H9 (cell line): ENCODE results near the gene TMEM108. TPM values are rescaled to one million over a fixed set of nuclear protein-coding genes. Genes with fewer than 3 reads are reported as not detected.

ENCODE experiments used
- DNase-seq: peaks from one replicate; pipeline ENCODE4 v3.0.0-alpha.2; 2017
- H2AFZ ChIP-seq: one replicate; pipeline ENCODE4 v1.6.1; 2013; ENCODE audit warnings: mild to moderate bottlenecking, low read length, control low read depth, moderate library complexity
- H2AK5ac ChIP-seq: 2 replicates; pipeline ENCODE4 v1.6.1; 2013; ENCODE audit warnings: low read length, control low read depth, mixed read lengths; ENCODE audit not compliant: insufficient read length
- H2BK120ac ChIP-seq: one replicate; pipeline ENCODE4 v1.6.1; 2013; ENCODE audit warnings: low read depth, mild to moderate bottlenecking, low read length, control low read depth, inconsistent platforms; ENCODE audit not compliant: poor library complexity, severe bottlenecking
- H2BK12ac ChIP-seq: 2 replicates; pipeline ENCODE4 v1.6.1; 2013; ENCODE audit warnings: low read length, control low read depth, mixed read lengths, low read depth; ENCODE audit not compliant: insufficient read length
- H2BK15ac ChIP-seq: 2 replicates; pipeline ENCODE4 v1.6.1; 2013; ENCODE audit warnings: low read depth, low read length, control low read depth
- H2BK20ac ChIP-seq: one replicate; pipeline ENCODE4 v1.6.1; 2013; ENCODE audit warnings: low read depth, mild to moderate bottlenecking, low read length, control low read depth, inconsistent platforms; ENCODE audit not compliant: poor library complexity, severe bottlenecking
- H2BK5ac ChIP-seq: 2 replicates; pipeline ENCODE4 v1.6.1; 2013; ENCODE audit warnings: low read length, control low read depth, mixed read lengths; ENCODE audit not compliant: insufficient read length
- H3K14ac ChIP-seq: 2 replicates; pipeline ENCODE4 v1.6.1; 2013; ENCODE audit warnings: low read length, control low read depth; ENCODE audit not compliant: insufficient read depth
- H3K18ac ChIP-seq: 2 replicates; pipeline ENCODE4 v1.6.1; 2013; ENCODE audit warnings: low read depth, mild to moderate bottlenecking, mixed read lengths, low read length, control low read depth; ENCODE audit not compliant: insufficient read length
- H3K23ac ChIP-seq: 2 replicates; pipeline ENCODE4 v1.6.1; 2013; ENCODE audit warnings: low read length, control low read depth, mixed read lengths, low read depth; ENCODE audit not compliant: insufficient read length
- H3K23me2 ChIP-seq: 2 replicates; pipeline ENCODE4 v1.6.1; 2013; ENCODE audit warnings: low read depth, mild to moderate bottlenecking, mixed read lengths, low read length, control low read depth; ENCODE audit not compliant: insufficient read length, poor library complexity, severe bottlenecking
- H3K27ac ChIP-seq: 2 replicates; pipeline ENCODE4 v1.5.1; 2013; ENCODE audit warnings: low read length, control low read depth, mixed read lengths, low read depth; ENCODE audit not compliant: insufficient read length
- H3K27me3 ChIP-seq: 2 replicates; pipeline ENCODE4 v1.6.1; 2013; ENCODE audit warnings: low read length, control low read depth, inconsistent platforms; ENCODE audit not compliant: insufficient read depth
- H3K4ac ChIP-seq: 2 replicates; pipeline ENCODE4 v1.6.1; 2013; ENCODE audit warnings: low read depth, mild to moderate bottlenecking, control low read depth, inconsistent platforms, low read length, moderate library complexity
- H3K4me1 ChIP-seq: 2 replicates; pipeline ENCODE4 v1.6.1; 2013; ENCODE audit warnings: low read length, control low read depth, inconsistent platforms; ENCODE audit not compliant: insufficient read depth
- H3K4me2 ChIP-seq: 2 replicates; pipeline ENCODE4 v1.6.1; 2013; ENCODE audit warnings: low read length, control low read depth, mixed read lengths; ENCODE audit not compliant: insufficient read length, insufficient read depth
- H3K56ac ChIP-seq: 2 replicates; pipeline ENCODE4 v1.6.1; 2013; ENCODE audit warnings: low read depth, mild to moderate bottlenecking, mixed read lengths, low read length, control low read depth; ENCODE audit not compliant: insufficient read length
- H3K79me1 ChIP-seq: 2 replicates; pipeline ENCODE4 v1.6.1; 2013; ENCODE audit warnings: low read depth, mild to moderate bottlenecking, moderate library complexity, low read length, control low read depth, inconsistent platforms; ENCODE audit not compliant: insufficient read depth, poor library complexity, severe bottlenecking
- H3K79me2 ChIP-seq: 2 replicates; pipeline ENCODE4 v1.6.1; 2013; ENCODE audit warnings: low read length, control low read depth, inconsistent platforms; ENCODE audit not compliant: insufficient read depth
- H3K9ac ChIP-seq: 2 replicates; pipeline ENCODE4 v1.6.1; 2013; ENCODE audit warnings: low read length, control low read depth, mixed read lengths; ENCODE audit not compliant: insufficient read length; ENCODE audit errors: extremely low read depth
- H3K9me3 ChIP-seq: one replicate; pipeline ENCODE4 v1.6.1; 2013; ENCODE audit warnings: low read depth, low read length, inconsistent platforms; ENCODE audit not compliant: control insufficient read depth
- H3T11ph ChIP-seq: one replicate; pipeline ENCODE4 v1.6.1; 2013; ENCODE audit warnings: mild to moderate bottlenecking, low read length, control low read depth, inconsistent platforms
- H4K20me1 ChIP-seq: one replicate; pipeline ENCODE4 v1.6.1; 2013; ENCODE audit not compliant: control insufficient read depth, insufficient read length, insufficient read depth
- H4K5ac ChIP-seq: 2 replicates; pipeline ENCODE4 v1.6.1; 2013; ENCODE audit warnings: low read depth, mild to moderate bottlenecking, mixed read lengths, low read length, control low read depth; ENCODE audit not compliant: insufficient read length
- H4K8ac ChIP-seq: replicated peaks from 2 replicates; pipeline ENCODE4 v1.6.1; 2013; ENCODE audit warnings: low read length, control low read depth, mixed read lengths, low read depth; ENCODE audit not compliant: insufficient read length
- H4K91ac ChIP-seq: 2 replicates; pipeline ENCODE4 v1.6.1; 2013; ENCODE audit warnings: low read depth, mild to moderate bottlenecking, moderate library complexity, mixed read lengths, low read length, control low read depth; ENCODE audit not compliant: insufficient read length
- H3K27ac Mint-ChIP-seq, 3 experiments: 2 replicates in 2 of 3; 3 replicates in 1 of 3; pipeline ENCODE4 v1.8.0; 2020 to 2021; ENCODE audit warnings: mixed read lengths in 3 of 3, mild to moderate bottlenecking in 1 of 3, moderate library complexity in 1 of 3
- H3K27me3 Mint-ChIP-seq: 2 replicates; pipeline ENCODE4 v1.8.0; 2021; ENCODE audit warnings: low read depth, mild to moderate bottlenecking, moderate library complexity, mixed read lengths
- H3K36me3 Mint-ChIP-seq, 3 experiments: 2 replicates in 2 of 3; 3 replicates in 1 of 3; pipeline ENCODE4 v1.8.0; 2020 to 2021; ENCODE audit warnings: low read depth in 3 of 3, mixed read lengths in 3 of 3; ENCODE audit not compliant: insufficient read depth in 1 of 3
- H3K4me1 Mint-ChIP-seq, 2 experiments: 2 replicates each; pipeline ENCODE4 v1.8.0; 2020; ENCODE audit warnings: mixed read lengths in 2 of 2
- H3K4me3 Mint-ChIP-seq, 2 experiments: 2 replicates in 1 of 2; 3 replicates in 1 of 2; pipeline ENCODE4 v1.8.0; 2020 to 2021; ENCODE audit warnings: mild to moderate bottlenecking in 2 of 2, mixed read lengths in 2 of 2, moderate library complexity in 1 of 2
- H3K9me3 Mint-ChIP-seq, 2 experiments: 2 replicates in 1 of 2; 3 replicates in 1 of 2; pipeline ENCODE4 v1.8.0; 2020; ENCODE audit warnings: mild to moderate bottlenecking in 2 of 2, mixed read lengths in 2 of 2, moderate library complexity in 1 of 2
- WGBS: extraction: QIAGEN DNeasy Blood & Tissue Kit; methylation state at CpG from one replicate; pipeline ENCODE4 v1.1.7; 2013; ENCODE audit warnings: missing lambda C conversion rate, low lambda C conversion rate, mixed read lengths; ENCODE audit not compliant: insufficient read length; ENCODE audit errors: extremely low coverage; 5-methylcytosine and 5-hydroxymethylcytosine counted together
- total RNA-seq: library from RNA; stranded (reverse); gene quantifications from 2 replicates; pipeline ENCODE4 v1.2.1, GENCODE V29; 2021
- TF ChIP-seq, protein P1 (sequence below): fragments of 200-600 bp; sonication (generic); conservative IDR thresholded peaks from 3 replicates; pipeline ENCODE4 v1.8.0; 2021; ENCODE audit warnings: antibody characterized with exemption, mild to moderate bottlenecking

The TMEM108 gene
- total RNA-seq, 1 experiment from 2014 or later: 5.0 TPM

- Histone ChIP-seq H4K8ac (no peak overlapping the region), H3K27ac (no peak overlapping the region), H2BK120ac (no peak overlapping the region), H4K91ac (no peak overlapping the region), H2AK5ac (no peak overlapping the region), H3T11ph (no peak overlapping the region), H3K79me2 (no peaks in the 10 kb centered on the region), H2BK20ac (no peak overlapping the region), H3K9me3 (no peaks in the 10 kb centered on the region), H2BK5ac (no peak overlapping the region), H3K4ac (no peak overlapping the region), H3K23me2 (no peaks in the 10 kb centered on the region), H3K4me1 (no peaks in the 10 kb centered on the region), H4K20me1 (no peaks in the 10 kb centered on the region), H3K14ac (no peak overlapping the region), H2BK15ac (no peak overlapping the region), H3K56ac (no peak overlapping the region), H3K4me2 (no peak overlapping the region), H4K5ac (no peak overlapping the region), H3K79me1 (no peaks in the 10 kb centered on the region), H3K23ac (no peak overlapping the region), H3K27me3 (no peaks in the 10 kb centered on the region), H2AFZ (no peak overlapping the region), H3K9ac (no peak overlapping the region), H3K18ac (no peak overlapping the region), H2BK12ac (no peak overlapping the region)
- no peak overlapping the region for H3K4me3 Mint-ChIP-seq
- no peaks in the 10 kb centered on the region for H3K4me1 Mint-ChIP-seq
- H3K36me3 Mint-ChIP-seq: peaks cover 0 to 4% (median 2%) of the 10 kb centered on the region in 3 experiments; a peak in 3 of 7 replicates
- H3K27ac Mint-ChIP-seq: no peak overlapping the region
- WGBS: no CpG with 5 or more reads among the region's 2 CpGs
- H3K27me3 Mint-ChIP-seq: no peaks in the 10 kb centered on the region
- peaks cover 0 to 3% of the 10 kb centered on the region in 2 experiments; a peak in 1 of 5 replicates for H3K9me3 Mint-ChIP-seq
- TF ChIP-seq, protein P1, sequence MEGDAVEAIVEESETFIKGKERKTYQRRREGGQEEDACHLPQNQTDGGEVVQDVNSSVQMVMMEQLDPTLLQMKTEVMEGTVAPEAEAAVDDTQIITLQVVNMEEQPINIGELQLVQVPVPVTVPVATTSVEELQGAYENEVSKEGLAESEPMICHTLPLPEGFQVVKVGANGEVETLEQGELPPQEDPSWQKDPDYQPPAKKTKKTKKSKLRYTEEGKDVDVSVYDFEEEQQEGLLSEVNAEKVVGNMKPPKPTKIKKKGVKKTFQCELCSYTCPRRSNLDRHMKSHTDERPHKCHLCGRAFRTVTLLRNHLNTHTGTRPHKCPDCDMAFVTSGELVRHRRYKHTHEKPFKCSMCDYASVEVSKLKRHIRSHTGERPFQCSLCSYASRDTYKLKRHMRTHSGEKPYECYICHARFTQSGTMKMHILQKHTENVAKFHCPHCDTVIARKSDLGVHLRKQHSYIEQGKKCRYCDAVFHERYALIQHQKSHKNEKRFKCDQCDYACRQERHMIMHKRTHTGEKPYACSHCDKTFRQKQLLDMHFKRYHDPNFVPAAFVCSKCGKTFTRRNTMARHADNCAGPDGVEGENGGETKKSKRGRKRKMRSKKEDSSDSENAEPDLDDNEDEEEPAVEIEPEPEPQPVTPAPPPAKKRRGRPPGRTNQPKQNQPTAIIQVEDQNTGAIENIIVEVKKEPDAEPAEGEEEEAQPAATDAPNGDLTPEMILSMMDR: no peak
- no peak for DNase-seq
Measured at GRCh38 chr3:133157716-133158115, 119.5 kb downstream of the TMEM108 start.
